Measurements from ENCODE around the gene RAPGEF1.
A peak's percentile ranks its signal among the peaks of the same experiment; 100 is the strongest.

DNA sequence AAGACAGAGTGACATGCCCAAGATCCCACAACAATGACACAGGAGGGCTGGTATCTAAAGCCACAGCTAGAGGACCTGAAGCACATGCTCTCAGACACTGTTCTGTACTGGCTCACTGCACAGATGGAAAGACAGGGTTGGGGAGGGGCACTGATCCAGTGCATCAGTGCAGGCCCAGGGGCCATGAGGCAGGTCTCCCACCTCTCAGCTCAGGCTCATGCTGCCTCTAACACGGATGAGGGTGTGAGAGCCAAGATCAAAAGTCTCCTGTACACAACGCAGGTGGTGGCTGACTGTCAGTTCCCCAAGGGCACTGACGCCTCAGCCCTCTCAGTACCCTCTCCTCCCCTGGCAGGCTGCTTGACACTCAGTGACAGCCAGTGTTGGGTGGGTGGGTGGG is 10.9 kb downstream of the RAPGEF1 start:
- TF ChIP-seq POLR2A (IDR thresholded peaks at IDR 0.05) (peak in 1 of 3 donors; percentile 38), POLR2AphosphoS5 (IDR thresholded peaks at IDR 0.05) (peak; percentile 48 to 82 (median 80))

All from spleen (tissue), 3 donors.